PC-9 (cell line): ENCODE measurements around the gene ATP11A. TPM values are rescaled to one million over a fixed set of nuclear protein-coding genes. Genes with fewer than 3 reads are reported as not detected.

Experiments used
- BruUV-seq: library from RNA; stranded (reverse); fragments of 400-500 nt; replicated peaks from 2 replicates; lab custom pipeline; 2021; lab: Mats Ljungman, UMichigan
- CTCF ChIA-PET: fragments of 300-600 bp; sonication (Branson Sonifier 250); formaldehyde crosslinking; loops from one replicate; lab custom pipeline; 2022; ENCODE audit warnings: antibody characterized with exemption; lab: Charles Lee
- POLR2A ChIA-PET: fragments of 300-600 bp; sonication (Branson Sonifier 250); formaldehyde crosslinking; loops from one replicate; lab custom pipeline; 2022; ENCODE audit warnings: antibody characterized with exemption; ENCODE audit not compliant: unreplicated experiment; lab: Charles Lee
- DNase-seq, 2 experiments: peaks; one replicate each; pipeline versions ENCODE4 v3.0.0 to v3.0.0-alpha.2; 2015 to 2022; ENCODE audit warnings: mixed read lengths in 1 of 2
- H2AFZ ChIP-seq: fragments of 200-600 bp; sonication (generic); 2 replicates; pipeline ENCODE4 v1.8.1; 2017; ENCODE audit warnings: antibody characterized with exemption
- H3F3A ChIP-seq: fragments of 200-600 bp; sonication (generic); 2 replicates; pipeline ENCODE4 v1.8.1; 2017; ENCODE audit warnings: antibody characterized with exemption, mild to moderate bottlenecking, low read depth; ENCODE audit not compliant: insufficient read depth
- H3K27ac ChIP-seq: fragments of 200-600 bp; sonication (generic); 2 replicates; pipeline ENCODE4 v1.6.1; 2016; ENCODE audit warnings: mixed run types
- H3K27me3 ChIP-seq: fragments of 200-600 bp; sonication (generic); 2 replicates; pipeline ENCODE4 v1.6.1; 2016; ENCODE audit warnings: low read depth, mixed run types; ENCODE audit not compliant: insufficient read depth
- H3K36me3 ChIP-seq: fragments of 200-600 bp; sonication (generic); 2 replicates; pipeline ENCODE4 v1.6.1; 2016; ENCODE audit warnings: low read depth, mixed run types
- H3K4me1 ChIP-seq: fragments of 200-600 bp; sonication (generic); replicated peaks from 2 replicates; pipeline ENCODE4 v1.6.1; 2016; ENCODE audit warnings: mixed run types; ENCODE audit not compliant: insufficient read depth
- H3K4me2 ChIP-seq: fragments of 200-600 bp; sonication (generic); 2 replicates; pipeline ENCODE4 v1.6.1; 2017; ENCODE audit warnings: mixed run types
- H3K4me3 ChIP-seq: fragments of 200-600 bp; sonication (generic); 2 replicates; pipeline ENCODE4 v1.6.1; 2016; ENCODE audit warnings: mixed run types
- H3K79me2 ChIP-seq: fragments of 200-600 bp; sonication (generic); 2 replicates; pipeline ENCODE4 v1.6.1; 2017; ENCODE audit warnings: low read depth, mixed run types
- H3K9me2 ChIP-seq: fragments of 200-600 bp; sonication (generic); 2 replicates; pipeline ENCODE4 v1.8.1; 2017; ENCODE audit warnings: mild to moderate bottlenecking; ENCODE audit not compliant: insufficient read depth
- H3K9me3 ChIP-seq: fragments of 200-600 bp; sonication (generic); 2 replicates; pipeline ENCODE4 v1.8.1; 2016; ENCODE audit warnings: low read depth; ENCODE audit not compliant: insufficient read depth
- H4K20me1 ChIP-seq: fragments of 200-600 bp; sonication (generic); 2 replicates; pipeline ENCODE4 v1.8.1; 2017; ENCODE audit not compliant: insufficient read depth
- EZH2 ChIP-seq: fragments of 200-600 bp; sonication (generic); IDR thresholded peaks from 2 replicates; pipeline ENCODE4 v1.8.0; 2017; ENCODE audit warnings: antibody characterized with exemption, low read depth
- intact Hi-C: fragments of 100-400 bp; cut with micrococcal nuclease; formaldehyde crosslinking; loops from one replicate; pipeline ENCODE4 v1.10.0; 2022; ENCODE audit not compliant: unreplicated experiment
- total RNA-seq: library from RNA; stranded (reverse); gene quantifications from 2 replicates; pipeline ENCODE4 v1.2.3, GENCODE V29; 2021
- TF ChIP-seq, protein P1 (sequence below): fragments of 200-600 bp; sonication (generic); conservative IDR thresholded peaks from 2 replicates; pipeline ENCODE4 v1.6.1; 2017; ENCODE audit warnings: mixed run types, antibody characterized with exemption, mild to moderate bottlenecking, moderate library complexity

Gene ATP11A
- total RNA-seq, 1 experiment from 2014 or later = 92.2 TPM

DNA sequence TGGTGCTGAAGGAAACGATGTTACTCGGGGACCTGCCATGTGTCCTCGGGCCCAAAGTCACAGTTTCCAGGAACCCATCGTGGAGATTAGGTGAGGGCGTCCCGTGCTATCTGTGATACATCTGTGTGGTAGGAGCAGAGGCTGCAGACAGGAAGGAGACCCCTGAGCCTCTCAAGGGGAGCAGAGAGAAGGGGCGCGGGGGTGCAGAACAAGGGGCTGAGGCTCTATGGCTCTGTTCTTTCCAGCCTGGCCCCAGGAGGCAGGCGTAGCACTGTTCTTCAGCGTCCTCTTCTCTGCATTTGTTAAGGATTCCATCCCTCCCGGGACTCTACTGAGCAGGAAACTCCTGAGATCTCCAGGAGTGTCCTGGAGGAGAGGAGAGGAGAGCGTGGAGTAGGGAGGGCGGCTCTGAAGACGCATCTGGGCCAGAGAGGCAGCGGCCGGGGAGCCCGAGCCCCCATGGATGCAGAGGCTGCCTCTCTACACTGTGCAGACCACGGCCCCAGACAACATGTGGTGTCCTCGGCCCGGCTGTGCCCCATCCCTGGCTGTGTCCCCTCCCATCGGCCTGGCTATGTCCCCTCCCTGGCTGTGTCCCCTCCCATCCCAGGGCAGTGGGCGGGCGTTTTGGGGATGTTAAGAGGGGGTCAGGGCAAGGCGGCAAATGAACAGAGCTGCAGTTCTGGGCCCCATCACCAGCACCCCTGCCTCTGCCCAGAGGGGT, 118.0 kb downstream of the ATP11A start:
- peaks cover 6% of the 10 kb centered on the region; the same call in 1 of the 2 replicates for H3K4me1 ChIP-seq
- DNase-seq = no peak
- H3K27me3 ChIP-seq = no peaks in the 10 kb centered on the region
- ChIA-PET CTCF (no interaction called here), POLR2A (no interaction called here)
- TF ChIP-seq, protein P1, sequence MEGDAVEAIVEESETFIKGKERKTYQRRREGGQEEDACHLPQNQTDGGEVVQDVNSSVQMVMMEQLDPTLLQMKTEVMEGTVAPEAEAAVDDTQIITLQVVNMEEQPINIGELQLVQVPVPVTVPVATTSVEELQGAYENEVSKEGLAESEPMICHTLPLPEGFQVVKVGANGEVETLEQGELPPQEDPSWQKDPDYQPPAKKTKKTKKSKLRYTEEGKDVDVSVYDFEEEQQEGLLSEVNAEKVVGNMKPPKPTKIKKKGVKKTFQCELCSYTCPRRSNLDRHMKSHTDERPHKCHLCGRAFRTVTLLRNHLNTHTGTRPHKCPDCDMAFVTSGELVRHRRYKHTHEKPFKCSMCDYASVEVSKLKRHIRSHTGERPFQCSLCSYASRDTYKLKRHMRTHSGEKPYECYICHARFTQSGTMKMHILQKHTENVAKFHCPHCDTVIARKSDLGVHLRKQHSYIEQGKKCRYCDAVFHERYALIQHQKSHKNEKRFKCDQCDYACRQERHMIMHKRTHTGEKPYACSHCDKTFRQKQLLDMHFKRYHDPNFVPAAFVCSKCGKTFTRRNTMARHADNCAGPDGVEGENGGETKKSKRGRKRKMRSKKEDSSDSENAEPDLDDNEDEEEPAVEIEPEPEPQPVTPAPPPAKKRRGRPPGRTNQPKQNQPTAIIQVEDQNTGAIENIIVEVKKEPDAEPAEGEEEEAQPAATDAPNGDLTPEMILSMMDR = no peak
- no peak for TF ChIP-seq EZH2
- no peak overlapping the region for H3K4me2 ChIP-seq
- no peak overlapping the region for H2AFZ ChIP-seq
- BruUV-seq = no TSS peak
- intact Hi-C loops = no loop called here
- no peaks in the 10 kb centered on the region for H4K20me1 ChIP-seq
- H3K27ac ChIP-seq = no peak overlapping the region
- H3F3A ChIP-seq = peaks cover 8% of the 10 kb centered on the region
- H3K4me3 ChIP-seq = no peak overlapping the region
- no peaks in the 10 kb centered on the region for H3K9me3 ChIP-seq
- peaks cover 7% of the 10 kb centered on the region; the same call in 1 of the 2 replicates for H3K36me3 ChIP-seq
- H3K79me2 ChIP-seq = no peaks in the 10 kb centered on the region
- H3K9me2 ChIP-seq = no peaks in the 10 kb centered on the region

DNA sequence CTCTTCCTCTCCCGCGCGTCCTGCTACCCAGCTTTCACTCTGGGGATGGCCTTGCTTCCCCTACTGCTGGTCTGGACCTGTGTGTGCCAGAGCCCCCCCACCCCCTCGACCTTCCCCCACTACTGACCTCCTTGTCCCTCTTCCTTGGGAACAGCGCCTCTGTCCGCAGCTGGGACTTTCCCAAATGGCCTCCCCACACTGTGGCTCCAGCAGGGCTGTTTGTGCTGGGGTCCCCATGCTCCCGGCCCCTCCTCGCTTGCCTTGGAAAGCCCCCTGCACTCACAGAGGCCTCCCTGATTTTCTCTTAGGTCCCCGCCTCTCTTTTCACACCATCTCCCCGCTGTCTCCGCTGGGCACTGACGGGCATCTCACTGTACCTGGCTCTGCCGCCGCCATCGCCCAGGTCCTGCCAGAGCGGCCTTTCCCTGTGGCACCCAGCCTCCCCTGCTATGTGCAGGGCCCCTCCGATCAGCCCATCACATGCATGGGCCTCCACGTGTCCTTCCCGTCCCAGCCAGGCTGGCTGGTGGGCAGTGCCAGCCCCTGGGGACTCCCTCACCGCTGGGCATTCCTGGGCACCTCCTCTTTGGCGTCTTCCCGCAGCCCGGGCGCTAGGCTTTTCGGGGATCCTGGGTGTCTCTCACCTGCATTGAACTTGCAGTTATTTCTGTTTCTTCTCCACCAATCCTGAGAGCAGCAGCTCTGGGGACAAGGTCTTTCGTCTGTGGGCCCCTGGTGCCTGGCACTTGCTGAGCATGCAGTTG, 118.7 kb downstream of the ATP11A start:
- DNase-seq = no peak
- CTCF ChIA-PET = no interaction called here
- Histone ChIP-seq H3K4me2 (no peak overlapping the region), H4K20me1 (no peaks in the 10 kb centered on the region), H3K9me2 (no peaks in the 10 kb centered on the region), H3K9me3 (no peaks in the 10 kb centered on the region), H3K4me1 (no peaks in the 10 kb centered on the region), H3K4me3 (no peak overlapping the region), H2AFZ (no peak overlapping the region), H3K79me2 (no peaks in the 10 kb centered on the region), H3K27ac (no peak overlapping the region), H3F3A (peaks cover 3% of the 10 kb centered on the region; the same call in 1 of the 2 replicates), H3K27me3 (no peaks in the 10 kb centered on the region), H3K36me3 (peaks cover 9% of the 10 kb centered on the region; the same call in 1 of the 2 replicates)
- POLR2A ChIA-PET = no interaction called here
- BruUV-seq = no TSS peak
- intact Hi-C loops = no loop called here
- TF ChIP-seq EZH2 = no peak
- TF ChIP-seq, protein P1 = no peak

DNA sequence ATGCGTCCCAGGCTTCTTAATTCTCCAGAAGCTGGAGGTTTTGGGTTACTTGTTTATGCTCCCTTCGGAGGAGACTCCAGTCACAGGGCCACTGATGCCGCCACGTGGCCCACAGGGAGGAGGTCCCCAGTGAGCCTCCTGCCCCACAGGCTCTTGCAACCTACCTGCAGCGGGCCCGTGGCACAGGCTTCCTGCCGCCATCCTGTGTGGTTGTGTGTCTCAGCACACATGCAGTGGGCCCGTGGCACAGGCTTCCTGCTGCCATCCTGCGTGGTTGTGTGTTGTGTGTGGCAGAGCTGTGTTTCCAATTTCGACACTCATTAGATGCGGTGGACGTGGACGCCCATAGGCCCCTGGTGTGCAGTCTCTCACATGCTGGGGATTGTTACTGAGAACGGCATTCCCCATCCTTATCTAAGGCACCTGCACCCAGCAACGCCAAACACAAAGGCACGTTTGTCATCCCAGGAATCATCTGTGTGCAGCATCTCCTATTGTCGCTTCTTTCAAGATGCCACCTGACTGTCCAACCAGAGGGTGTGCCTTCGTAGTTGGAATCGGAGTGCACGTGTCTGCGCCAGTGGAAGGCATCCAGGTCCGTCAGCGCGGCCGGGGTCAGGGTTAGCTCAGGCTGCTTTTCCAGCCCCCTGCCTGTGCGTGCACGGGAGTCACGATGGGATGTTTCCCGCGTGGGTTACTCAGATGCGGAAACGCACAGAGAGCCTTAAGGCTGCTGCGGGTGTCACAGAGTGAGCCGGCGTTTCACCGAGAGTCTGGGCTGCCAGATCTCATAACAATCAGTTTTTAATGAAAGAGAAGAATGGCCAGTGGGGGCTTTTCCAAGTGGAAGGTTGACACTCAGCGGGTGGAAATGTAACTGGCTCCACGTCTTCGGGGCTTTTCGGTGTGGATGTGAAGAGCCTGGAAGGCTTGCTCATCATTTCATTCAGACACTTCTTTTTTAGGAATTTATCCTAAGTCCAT, 119.8 kb downstream of the ATP11A start:
- intact Hi-C loops = no loop called here
- no peaks in the 10 kb centered on the region for H3K79me2 ChIP-seq
- BruUV-seq = no TSS peak
- H3F3A ChIP-seq = peaks cover 3% of the 10 kb centered on the region; the same call in 1 of the 2 replicates
- H3K9me2 ChIP-seq = no peaks in the 10 kb centered on the region
- no peak overlapping the region for H3K4me3 ChIP-seq
- ChIA-PET CTCF (no interaction called here), POLR2A (no interaction called here)
- H3K4me2 ChIP-seq = no peak overlapping the region
- no peak overlapping the region for H3K27ac ChIP-seq
- no peak overlapping the region for H2AFZ ChIP-seq
- H3K4me1 ChIP-seq = no peaks in the 10 kb centered on the region
- TF ChIP-seq, protein P1 = no peak
- no peak for TF ChIP-seq EZH2
- peaks cover 11% of the 10 kb centered on the region; the same call in 1 of the 2 replicates for H3K36me3 ChIP-seq
- H3K27me3 ChIP-seq = no peaks in the 10 kb centered on the region
- DNase-seq = no peak
- H3K9me3 ChIP-seq = no peaks in the 10 kb centered on the region
- no peaks in the 10 kb centered on the region for H4K20me1 ChIP-seq
